A673 (cell line): Measurements from ENCODE around the gene MRPL53. TPM values are rescaled to one million over a fixed set of nuclear protein-coding genes. Genes with fewer than 3 reads are reported as not detected.

ENCODE experiments used
- BruUV-seq: library from RNA; stranded (reverse); fragments of 400-500 nt; replicated peaks from 2 replicates; lab custom pipeline; 2021; lab: Mats Ljungman, UMichigan
- CTCF ChIA-PET: fragments of 300-600 bp; sonication (Branson Sonifier 250); formaldehyde crosslinking; loops from one replicate; lab custom pipeline; 2022; ENCODE audit warnings: antibody characterized with exemption; lab: Charles Lee
- POLR2A ChIA-PET: fragments of 300-600 bp; sonication (Branson Sonifier 250); formaldehyde crosslinking; loops from one replicate; lab custom pipeline; 2022; ENCODE audit warnings: antibody characterized with exemption; ENCODE audit not compliant: low non-redundant PET; lab: Charles Lee
- DNase-seq: peaks from one replicate; pipeline ENCODE4 v3.0.0-alpha.2; 2015; ENCODE audit warnings: low spot score
- H3K27ac ChIP-seq: fragments of 200-600 bp; sonication (generic); 2 replicates; pipeline ENCODE4 v1.5.1; 2016; ENCODE audit warnings: mixed run types, low read depth, mild to moderate bottlenecking, mixed read lengths, antibody characterized with exemption, low read length; ENCODE audit not compliant: poor library complexity, severe bottlenecking
- H3K27me3 ChIP-seq: fragments of 200-600 bp; sonication (generic); replicated peaks from 2 replicates; pipeline ENCODE4 v1.6.1; 2017; ENCODE audit warnings: mixed run types, low read depth, mild to moderate bottlenecking, mixed read lengths, antibody characterized with exemption, low read length; ENCODE audit not compliant: insufficient read depth, poor library complexity
- H3K36me3 ChIP-seq: fragments of 200-600 bp; sonication (generic); 2 replicates; pipeline ENCODE4 v1.6.1; 2016; ENCODE audit warnings: mixed run types, mild to moderate bottlenecking, mixed read lengths, antibody characterized with exemption, low read length; ENCODE audit not compliant: insufficient read depth, poor library complexity, severe bottlenecking
- H3K4me1 ChIP-seq: fragments of 200-600 bp; sonication (generic); 2 replicates; pipeline ENCODE4 v1.6.1; 2017; ENCODE audit warnings: mixed run types, mild to moderate bottlenecking, mixed read lengths, antibody characterized with exemption, low read length; ENCODE audit not compliant: insufficient read depth, poor library complexity, severe bottlenecking
- H3K4me3 ChIP-seq: fragments of 200-600 bp; sonication (generic); 2 replicates; pipeline ENCODE4 v1.5.1; 2016; ENCODE audit warnings: low read depth, mixed run types, mild to moderate bottlenecking, mixed read lengths, low read length; ENCODE audit not compliant: poor library complexity, severe bottlenecking
- H3K9me3 ChIP-seq: fragments of 200-600 bp; sonication (generic); 2 replicates; pipeline ENCODE4 v1.6.1; 2016; ENCODE audit warnings: mixed run types, low read depth, mild to moderate bottlenecking, mixed read lengths, antibody characterized with exemption, low read length; ENCODE audit not compliant: poor library complexity, severe bottlenecking
- CTCF ChIP-seq: fragments of 300-800, 200-600 bp; sonication (generic); conservative IDR thresholded peaks from 2 replicates; pipeline ENCODE4 v1.5.1; 2017; ENCODE audit warnings: low read depth, mild to moderate bottlenecking, antibody characterized with exemption, low read length, moderate library complexity, mixed read lengths
- EZH2 ChIP-seq: fragments of 200-600 bp; sonication (generic); IDR thresholded peaks from 2 replicates; pipeline ENCODE4 v1.6.1; 2017; ENCODE audit warnings: borderline replicate concordance, low read depth, mild to moderate bottlenecking, mixed read lengths, antibody characterized with exemption, low read length; ENCODE audit not compliant: poor library complexity, severe bottlenecking
- intact Hi-C: fragments of 100-400 bp; cut with micrococcal nuclease; formaldehyde crosslinking; loops from one replicate; pipeline ENCODE4 v1.10.0; 2022; ENCODE audit not compliant: unreplicated experiment
- total RNA-seq: library from RNA; stranded (reverse); gene quantifications from 2 replicates; pipeline ENCODE4 v1.2.3, GENCODE V29; 2021

MRPL53 gene
- total RNA-seq, 1 experiment from 2014 or later: 104 TPM

DNA sequence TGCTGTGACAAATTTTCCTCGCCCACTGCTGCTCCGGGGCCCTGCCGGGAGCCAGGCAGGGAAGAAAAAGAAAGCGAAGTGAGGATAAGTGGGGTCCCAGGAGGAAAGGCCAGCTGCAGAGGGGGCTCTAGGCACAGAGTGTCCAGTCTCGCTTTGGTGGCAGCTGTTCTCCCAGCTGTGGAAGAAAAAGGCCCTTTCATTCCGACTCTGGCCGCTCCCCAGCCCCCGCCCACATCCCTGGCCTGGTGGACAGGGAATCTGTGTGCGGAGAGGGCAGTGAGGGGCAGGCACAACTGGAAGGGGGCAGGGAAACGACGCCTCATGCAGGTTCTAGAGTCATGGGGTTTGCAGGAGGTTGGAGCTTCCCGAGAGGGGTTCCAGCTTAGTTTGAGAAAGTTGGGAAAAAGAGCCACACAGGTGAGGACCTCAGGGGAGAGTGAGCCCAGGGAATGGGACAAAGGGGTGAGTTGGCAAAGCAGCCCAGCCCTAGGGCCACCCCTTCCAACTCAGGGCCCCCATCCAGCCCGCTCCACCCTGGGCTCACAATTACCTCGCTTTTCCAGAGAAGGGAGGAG, 32.6 kb downstream of the MRPL53 start:
- ChIA-PET POLR2A (interaction anchor here (0.7 kb wide), 1 partner anchor 15 kb away, joined by 4 read pairs; the partner anchor contains the start of gene INO80B), CTCF (interaction anchor here (0.6 to 1.3 kb wide), 3 partner anchors 8 to 48 kb away, joined by 3 to 4 read pairs (median 3); no protein-coding TSS in a partner anchor)
- no peak for DNase-seq
- H3K9me3 ChIP-seq: no peaks in the 10 kb centered on the region
- peak overlapping the region; percentile 80 for H3K27ac ChIP-seq
- peak overlapping the region; percentile 65 for H3K4me3 ChIP-seq
- intact Hi-C loops: no loop called here
- peaks cover 51% of the 10 kb centered on the region for H3K4me1 ChIP-seq
- H3K36me3 ChIP-seq: no peaks in the 10 kb centered on the region
- no TSS peak for BruUV-seq
- no peak for TF ChIP-seq EZH2
- no peak for TF ChIP-seq CTCF
- no peaks in the 10 kb centered on the region for H3K27me3 ChIP-seq

GRCh38 chr2:74439373-74439772, 33.1 kb downstream of the MRPL53 start:
- Histone ChIP-seq H3K9me3 (no peaks in the 10 kb centered on the region), H3K4me1 (peaks cover 49% of the 10 kb centered on the region), H3K27ac (peak overlapping the region; percentile 80), H3K4me3 (peak overlapping the region; percentile 65), H3K27me3 (no peaks in the 10 kb centered on the region), H3K36me3 (no peaks in the 10 kb centered on the region)
- BruUV-seq: no TSS peak
- intact Hi-C loops: no loop called here
- CTCF ChIA-PET: interaction anchor here (1.1 to 1.3 kb wide), 2 partner anchors 22 to 26 kb away, joined by 3 read pairs; partner anchors contain the start of gene MOGS
- TF ChIP-seq EZH2 (no peak), CTCF (no peak)
- POLR2A ChIA-PET: no interaction called here
- no peak for DNase-seq

GRCh38 chr2:74438248-74438647, 34.2 kb downstream of the MRPL53 start:
- Histone ChIP-seq H3K36me3 (no peaks in the 10 kb centered on the region), H3K27me3 (no peaks in the 10 kb centered on the region), H3K4me3 (no peak overlapping the region), H3K27ac (no peak overlapping the region), H3K9me3 (no peaks in the 10 kb centered on the region), H3K4me1 (peaks cover 43% of the 10 kb centered on the region)
- BruUV-seq: no TSS peak
- CTCF ChIA-PET: interaction anchor here (1.1 kb wide), 1 partner anchor 27 kb away, joined by 3 read pairs; the partner anchor contains the start of gene MOGS
- intact Hi-C loops: no loop called here
- TF ChIP-seq CTCF: no peak
- no peak for TF ChIP-seq EZH2
- DNase-seq: no peak
- POLR2A ChIA-PET: no interaction called here
